ENCODE results near the gene OXER1.

Gene OXER1

DNA sequence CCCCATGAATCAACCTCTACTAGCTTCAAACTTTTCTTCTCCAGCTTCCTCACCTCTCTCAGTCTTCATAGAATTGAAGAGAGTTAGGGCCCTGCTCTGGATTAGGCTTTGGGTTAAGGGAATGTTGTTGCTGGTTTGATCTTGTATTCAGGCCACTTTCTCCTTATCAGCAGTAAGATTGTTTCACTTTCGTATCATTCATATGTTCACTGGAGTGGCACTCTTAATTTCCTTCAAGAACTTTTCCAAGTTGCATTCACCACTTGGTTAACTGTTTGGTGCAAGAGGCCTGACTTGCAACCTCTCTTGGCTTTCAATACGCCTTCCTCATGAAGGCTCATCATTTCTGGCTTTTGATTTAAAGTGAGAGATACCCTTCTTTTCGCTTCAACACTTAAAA lies 22.8 kb downstream of the OXER1 start:
- TF ChIP-seq, protein P1, sequence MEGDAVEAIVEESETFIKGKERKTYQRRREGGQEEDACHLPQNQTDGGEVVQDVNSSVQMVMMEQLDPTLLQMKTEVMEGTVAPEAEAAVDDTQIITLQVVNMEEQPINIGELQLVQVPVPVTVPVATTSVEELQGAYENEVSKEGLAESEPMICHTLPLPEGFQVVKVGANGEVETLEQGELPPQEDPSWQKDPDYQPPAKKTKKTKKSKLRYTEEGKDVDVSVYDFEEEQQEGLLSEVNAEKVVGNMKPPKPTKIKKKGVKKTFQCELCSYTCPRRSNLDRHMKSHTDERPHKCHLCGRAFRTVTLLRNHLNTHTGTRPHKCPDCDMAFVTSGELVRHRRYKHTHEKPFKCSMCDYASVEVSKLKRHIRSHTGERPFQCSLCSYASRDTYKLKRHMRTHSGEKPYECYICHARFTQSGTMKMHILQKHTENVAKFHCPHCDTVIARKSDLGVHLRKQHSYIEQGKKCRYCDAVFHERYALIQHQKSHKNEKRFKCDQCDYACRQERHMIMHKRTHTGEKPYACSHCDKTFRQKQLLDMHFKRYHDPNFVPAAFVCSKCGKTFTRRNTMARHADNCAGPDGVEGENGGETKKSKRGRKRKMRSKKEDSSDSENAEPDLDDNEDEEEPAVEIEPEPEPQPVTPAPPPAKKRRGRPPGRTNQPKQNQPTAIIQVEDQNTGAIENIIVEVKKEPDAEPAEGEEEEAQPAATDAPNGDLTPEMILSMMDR (IDR thresholded peaks at IDR 0.05), result no peak

DNA sequence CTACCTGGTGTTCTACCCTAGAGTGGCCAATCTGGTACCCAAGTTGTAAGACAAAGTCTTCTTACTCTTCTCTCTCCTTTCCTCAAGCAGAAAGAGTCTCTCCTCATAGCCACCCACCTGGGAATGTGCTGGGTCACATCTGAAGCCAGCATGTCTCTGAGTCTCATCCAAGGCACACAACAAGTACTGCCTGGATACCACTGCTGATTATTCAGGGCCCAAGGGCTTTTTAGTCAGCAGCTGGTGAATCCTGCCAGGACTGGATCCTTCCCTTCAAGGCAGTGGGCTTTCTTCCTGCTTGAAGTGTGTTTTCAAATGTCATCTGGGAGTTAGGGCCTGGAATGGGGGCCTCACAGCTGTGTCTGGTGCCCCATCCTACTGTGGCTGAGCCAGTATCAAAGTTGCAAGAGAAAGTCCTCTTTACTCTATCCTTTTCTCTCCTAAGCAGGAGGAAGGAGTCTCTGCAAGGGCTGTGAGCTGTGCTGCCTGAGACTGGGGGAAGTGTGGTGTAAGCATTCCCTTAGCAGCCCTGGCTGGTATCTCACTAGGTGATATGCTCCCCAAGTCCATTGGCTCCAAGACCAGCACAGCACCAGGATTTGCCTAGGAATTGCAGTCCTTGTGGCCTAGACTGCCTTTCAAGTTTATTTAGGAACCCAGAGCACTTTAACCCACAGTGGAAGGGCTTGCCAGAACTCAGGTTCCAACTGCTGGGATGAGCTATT lies 27.2 kb downstream of the OXER1 start:
- TF ChIP-seq, protein P1 (IDR thresholded peaks at IDR 0.05), result no peak

DNA sequence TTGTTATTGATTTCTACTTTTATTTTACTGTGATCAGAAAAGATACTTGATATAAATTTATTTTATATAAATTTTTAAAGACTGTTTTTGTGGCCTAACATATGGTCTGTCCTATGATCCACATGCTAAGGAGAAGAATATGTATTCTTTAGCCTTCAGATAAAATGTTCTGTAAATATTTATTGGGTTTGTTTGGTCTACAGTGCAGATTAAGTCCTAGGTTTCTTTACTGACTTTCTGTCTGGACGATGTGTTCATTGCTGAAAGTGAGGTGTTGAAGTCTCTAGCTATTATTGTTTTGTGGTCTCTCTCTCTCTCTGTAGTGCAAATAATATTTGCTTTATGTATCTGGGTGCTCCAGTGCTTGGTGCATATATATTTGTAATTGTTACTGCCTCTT lies 30.1 kb downstream of the OXER1 start:
- TF ChIP-seq, protein P1 (IDR thresholded peaks at IDR 0.05), result no peak

DNA sequence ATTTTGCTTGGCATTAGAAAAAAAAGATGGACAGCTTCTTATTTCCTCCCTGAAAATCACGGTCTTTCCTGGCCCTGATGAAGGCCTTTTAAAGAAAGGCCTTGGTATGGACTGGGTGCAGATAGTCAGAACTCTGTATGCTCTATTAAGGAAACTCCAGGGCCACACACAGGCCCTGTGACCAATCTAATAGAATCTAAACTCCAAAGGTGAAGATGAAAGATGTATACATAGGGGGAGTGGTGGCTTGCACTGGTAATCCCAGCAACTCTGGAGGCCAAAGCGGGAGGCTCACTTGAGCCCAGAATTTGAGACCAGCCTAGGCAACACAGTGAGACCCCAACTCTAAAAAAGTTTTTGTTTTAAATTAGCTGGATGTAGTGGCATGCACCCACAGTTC lies 37.3 kb downstream of the OXER1 start:
- TF ChIP-seq, protein P1 (IDR thresholded peaks at IDR 0.05), result no peak

DNA sequence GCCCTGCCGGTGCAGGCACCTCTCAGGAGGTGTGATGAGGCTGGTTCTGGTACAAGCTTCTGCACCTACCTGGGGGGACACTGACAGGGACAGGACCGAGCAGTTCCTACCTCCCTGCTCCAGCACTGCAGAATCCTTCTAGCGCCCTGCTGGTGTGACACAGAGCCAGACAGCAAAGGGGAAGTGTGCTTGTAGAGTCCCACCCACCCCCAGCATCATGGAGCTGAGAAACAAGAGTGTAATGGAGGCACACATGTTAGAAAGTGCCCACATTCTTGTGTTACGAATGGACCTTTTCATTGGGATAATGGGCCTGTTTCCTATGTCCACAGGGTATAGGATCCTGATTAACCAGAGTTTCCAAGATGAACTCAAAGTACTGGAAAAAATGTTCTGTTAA lies 38.3 kb downstream of the OXER1 start:
- TF ChIP-seq, protein P1 (IDR thresholded peaks at IDR 0.05), result no peak

DNA sequence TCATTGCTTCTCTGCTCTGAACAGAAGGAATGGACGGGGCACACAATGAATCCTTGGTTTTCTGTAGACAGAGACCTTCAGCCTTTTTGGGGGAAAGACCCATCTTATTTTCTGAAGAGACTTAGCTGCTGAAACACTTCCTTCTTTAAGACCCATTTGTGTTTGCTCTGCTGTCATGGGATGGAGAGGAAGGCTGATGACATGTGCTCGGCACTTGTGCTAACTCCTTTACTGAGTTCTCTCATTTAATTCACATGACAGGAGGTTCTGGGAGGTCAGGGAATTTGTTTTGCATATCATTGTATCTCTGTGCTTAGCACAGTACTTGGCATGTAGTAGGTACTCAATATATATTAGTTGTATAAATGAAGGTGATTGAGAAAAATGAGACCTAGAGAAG lies 39.0 kb downstream of the OXER1 start:
- TF ChIP-seq, protein P1 (IDR thresholded peaks at IDR 0.05), result no peak

DNA sequence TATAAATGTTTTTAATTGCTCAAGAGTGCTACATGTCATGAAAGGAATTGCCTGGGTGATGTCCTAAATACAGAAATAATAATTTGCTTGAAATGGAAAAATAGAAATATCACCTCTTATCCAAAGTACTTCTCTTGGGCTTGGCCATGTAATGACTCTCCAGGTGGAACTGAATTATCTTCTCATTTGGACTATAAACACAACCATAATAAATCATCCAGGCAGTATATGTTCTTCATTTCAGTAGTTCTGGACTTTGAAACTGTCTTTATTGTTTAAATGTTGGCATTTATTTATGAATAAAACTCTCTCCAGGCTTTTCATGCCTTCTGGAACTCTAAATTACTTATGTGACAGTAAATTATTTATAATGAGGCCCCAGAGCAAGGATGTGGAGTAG lies 40.5 kb downstream of the OXER1 start:
- TF ChIP-seq, protein P1 (IDR thresholded peaks at IDR 0.05), result no peak

All from LNCAP (cell line).